ENCODE data around the gene FSHR.

GRCh38 chr2:48948400-48949125, 205.8 kb downstream of the FSHR start:
- TF ChIP-seq POLR2A (IDR thresholded peaks at IDR 0.05) (no peak), EP300 (IDR thresholded peaks at IDR 0.05) (no peak)
- TF ChIP-seq, protein P1, sequence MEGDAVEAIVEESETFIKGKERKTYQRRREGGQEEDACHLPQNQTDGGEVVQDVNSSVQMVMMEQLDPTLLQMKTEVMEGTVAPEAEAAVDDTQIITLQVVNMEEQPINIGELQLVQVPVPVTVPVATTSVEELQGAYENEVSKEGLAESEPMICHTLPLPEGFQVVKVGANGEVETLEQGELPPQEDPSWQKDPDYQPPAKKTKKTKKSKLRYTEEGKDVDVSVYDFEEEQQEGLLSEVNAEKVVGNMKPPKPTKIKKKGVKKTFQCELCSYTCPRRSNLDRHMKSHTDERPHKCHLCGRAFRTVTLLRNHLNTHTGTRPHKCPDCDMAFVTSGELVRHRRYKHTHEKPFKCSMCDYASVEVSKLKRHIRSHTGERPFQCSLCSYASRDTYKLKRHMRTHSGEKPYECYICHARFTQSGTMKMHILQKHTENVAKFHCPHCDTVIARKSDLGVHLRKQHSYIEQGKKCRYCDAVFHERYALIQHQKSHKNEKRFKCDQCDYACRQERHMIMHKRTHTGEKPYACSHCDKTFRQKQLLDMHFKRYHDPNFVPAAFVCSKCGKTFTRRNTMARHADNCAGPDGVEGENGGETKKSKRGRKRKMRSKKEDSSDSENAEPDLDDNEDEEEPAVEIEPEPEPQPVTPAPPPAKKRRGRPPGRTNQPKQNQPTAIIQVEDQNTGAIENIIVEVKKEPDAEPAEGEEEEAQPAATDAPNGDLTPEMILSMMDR (IDR thresholded peaks at IDR 0.05), result no peak
